K562 (cell line): ENCODE measurements around the gene RNF167. TPM values are rescaled to one million over a fixed set of nuclear protein-coding genes. Genes with fewer than 3 reads are reported as not detected.

Source experiments
- ARNT ChIP-seq, 2 experiments: fragments of 450-650 bp; IDR thresholded peaks; 2 replicates each; pipeline ENCODE4 v1.6.1; 2016; ENCODE audit warnings: mild to moderate bottlenecking in 1 of 2
- ATF7 ChIP-seq: fragments of 450-650 bp; IDR thresholded peaks from 2 replicates; pipeline ENCODE4 v1.7.1; 2014; ENCODE audit warnings: mild to moderate bottlenecking, moderate library complexity
- CBX3 ChIP-seq, 2 experiments: IDR thresholded peaks; 1 replicate in 1 of 2; 2 replicates in 1 of 2; pipeline ENCODE4 v1.6.1; 2012; ENCODE audit warnings: inconsistent platforms in 2 of 2, low read length in 2 of 2, borderline replicate concordance in 1 of 2, control low read depth in 1 of 2
- EHMT2 ChIP-seq: fragments of 450-650 bp; IDR thresholded peaks from 2 replicates; pipeline ENCODE4 v1.6.1; 2018; ENCODE audit warnings: antibody characterized with exemption
- ETV1 ChIP-seq: fragments of 450-650 bp; conservative IDR thresholded peaks from 2 replicates; pipeline ENCODE4 v1.6.1; 2016; ENCODE audit warnings: missing genetic modification characterization, control low read depth, low read depth, missing compliant biosample characterization
- IFI16 ChIP-seq: fragments of 250-450 bp; sonication (Bioruptor Pico); IDR thresholded peaks from 2 replicates; pipeline ENCODE4 v2.1.2; 2022; ENCODE audit warnings: mild to moderate bottlenecking, inconsistent platforms
- KLF1 ChIP-seq: fragments of 450-650 bp; IDR thresholded peaks from 2 replicates; pipeline ENCODE4 v1.6.1; 2016; ENCODE audit warnings: missing genetic modification characterization, missing compliant biosample characterization
- NCOA2 ChIP-seq, 2 experiments: fragments of 450-650 bp; IDR thresholded peaks; 2 replicates each; pipeline ENCODE4 v1.6.1; 2018; ENCODE audit warnings: mild to moderate bottlenecking in 2 of 2, moderate library complexity in 1 of 2; ENCODE audit not compliant: partially characterized antibody in 2 of 2
- POLR2A ChIP-seq: fragments of 450-650 bp; conservative IDR thresholded peaks from 2 replicates; pipeline ENCODE4 v1.6.1; 2016
- RAD21 ChIP-seq, 2 experiments: fragments of 250-450 bp in 1 of 2; fragments of 450-650 bp in 1 of 2; sonication (Bioruptor Pico) in 1 of 2; formaldehyde crosslinking in 1 of 2; IDR thresholded peaks in 1 of 2; conservative IDR thresholded peaks in 1 of 2; 2 replicates each; pipeline versions ENCODE4 v1.4.0 to v1.8.0; 2020 to 2022; ENCODE audit warnings: mild to moderate bottlenecking in 2 of 2, moderate library complexity in 1 of 2
- STAG1 ChIP-seq: sonication (generic); formaldehyde crosslinking; IDR thresholded peaks from 2 replicates; pipeline ENCODE4 v1.5.0; 2020; ENCODE audit warnings: missing genetic modification reagents, borderline replicate concordance
- STAT5B ChIP-seq: fragments of 250-450 bp; sonication (Bioruptor Pico); IDR thresholded peaks from 2 replicates; pipeline ENCODE4 v1.8.0; 2021; ENCODE audit warnings: mild to moderate bottlenecking, inconsistent platforms
- TRIM24 ChIP-seq, 2 experiments: fragments of 450-650 bp; IDR thresholded peaks; 2 replicates each; pipeline ENCODE4 v1.6.1; 2016
- XRCC3 ChIP-seq: fragments of 450-650 bp; IDR thresholded peaks from 2 replicates; pipeline ENCODE4 v1.6.1; 2017; ENCODE audit warnings: mild to moderate bottlenecking, moderate library complexity
- ZKSCAN8 ChIP-seq: fragments of 200-800 bp; sonication (Bioruptor generic); IDR thresholded peaks from 2 replicates; pipeline ENCODE4 v1.6.1; 2016; ENCODE audit warnings: missing genetic modification characterization, missing compliant biosample characterization
- ZNF174 ChIP-seq: fragments of 250-450 bp; sonication (Bioruptor Pico); IDR thresholded peaks from 2 replicates; pipeline ENCODE4 v1.4.0; 2020; ENCODE audit warnings: mild to moderate bottlenecking
- ZNF507 ChIP-seq: conservative IDR thresholded peaks from 2 replicates; pipeline ENCODE4 v1.6.1; 2017; ENCODE audit warnings: missing genetic modification characterization, missing compliant biosample characterization
- polyA plus RNA-seq, 8 experiments: library from polyadenylated mRNA; depleted of rRNA in 4 of 8; stranded (reverse) in 5 of 8; unstranded in 3 of 8; fragments of >200 nt; fragmentation: Nextera tagmentation in 2 of 8; fragmentation: Illumina TruSeq in 1 of 8; extraction: Ambion mirVana in 2 of 8; extraction: Trizol in 1 of 8; gene quantifications; 2 replicates each; pipeline versions ENCODE4 v1.2.1 to v1.2.3, GENCODE V29; 2011 to 2014; ENCODE audit warnings: inconsistent platforms in 1 of 8, missing spikeins in 1 of 8
- total RNA-seq, 7 experiments: library from RNA; depleted of rRNA in 6 of 7; stranded (reverse); fragments of >200 nt in 6 of 7; fragmentation: Illumina TruSeq in 2 of 7; extraction: Trizol in 2 of 7; gene quantifications; 2 replicates each; pipeline versions ENCODE4 v1.2.1 to v1.2.3, GENCODE V29; 2011 to 2021; ENCODE audit warnings: low replicate concordance in 1 of 7
- TF ChIP-seq, protein P1 (sequence below): sonication (generic); formaldehyde crosslinking; IDR thresholded peaks from 2 replicates; pipeline ENCODE4 v1.8.1; 2023; ENCODE audit warnings: mild to moderate bottlenecking, missing genetic modification reagents
- TF ChIP-seq, protein P2 (sequence below), 2 experiments: fragments of 450-650 bp in 1 of 2; IDR thresholded peaks; 2 replicates each; pipeline ENCODE4 v1.6.1; 2011 to 2017; ENCODE audit warnings: low read depth in 2 of 2, antibody characterized with exemption in 1 of 2, borderline replicate concordance in 1 of 2, low read length in 1 of 2, mild to moderate bottlenecking in 1 of 2, mixed read lengths in 1 of 2; ENCODE audit not compliant: control insufficient read depth in 1 of 2
- TF ChIP-seq, protein P3 (sequence below), 2 experiments: IDR thresholded peaks; 2 replicates each; pipeline ENCODE4 v1.6.1; 2011; ENCODE audit warnings: borderline replicate concordance in 1 of 2, control low read depth in 1 of 2, low read depth in 1 of 2, low read length in 1 of 2, mild to moderate bottlenecking in 1 of 2, mixed read lengths in 1 of 2, moderate library complexity in 1 of 2; ENCODE audit not compliant: insufficient read depth in 1 of 2, insufficient read length in 1 of 2, poor library complexity in 1 of 2, severe bottlenecking in 1 of 2; ENCODE audit errors: extremely low read depth in 1 of 2
- TF ChIP-seq, protein P4 (sequence below): fragments of 450-650 bp; formaldehyde crosslinking; IDR thresholded peaks from 2 replicates; pipeline ENCODE4 v1.4.0; 2022; ENCODE audit warnings: missing genetic modification characterization

The RNF167 gene
- total and polyA plus RNA-seq, 9 of the 15 experiments (the other 6 are each of a cell fraction or from before 2014, with no cell fraction given): 16.5 to 143 (median 45.5) TPM

DNA sequence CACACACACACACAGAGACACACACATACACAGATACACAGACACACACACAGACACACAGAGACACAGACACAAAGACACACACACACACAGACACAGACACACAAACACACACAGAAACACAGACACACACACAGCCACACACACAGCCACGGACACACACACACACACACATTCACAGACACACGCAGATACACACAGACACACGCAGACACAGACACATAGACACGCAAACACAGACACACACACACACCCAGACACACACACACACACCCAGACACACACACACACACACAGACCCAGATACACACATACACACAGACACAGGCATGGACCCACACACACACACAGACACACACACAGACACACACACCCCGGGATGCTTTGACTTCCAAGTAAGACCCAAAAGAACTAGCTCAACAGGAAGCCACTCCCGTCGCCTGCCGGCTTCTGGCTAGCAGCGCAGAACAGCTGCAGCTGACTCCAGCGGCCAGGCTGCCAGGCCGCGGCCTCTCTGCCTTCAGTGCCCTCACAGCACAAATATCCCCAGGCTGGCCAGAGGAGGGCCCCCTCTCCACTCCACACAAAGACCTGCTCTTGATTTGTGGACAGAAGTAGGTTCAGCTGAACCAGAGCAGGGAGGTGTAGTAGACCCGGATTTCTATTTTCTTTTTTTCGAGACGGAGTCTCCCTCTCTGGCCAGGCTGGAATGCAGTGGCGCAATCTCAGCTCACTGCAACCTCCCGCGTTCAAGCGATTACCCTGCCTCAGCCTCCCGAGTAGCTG, 31.2 kb upstream of the RNF167 start (continued):
- TF ChIP-seq, protein P1, sequence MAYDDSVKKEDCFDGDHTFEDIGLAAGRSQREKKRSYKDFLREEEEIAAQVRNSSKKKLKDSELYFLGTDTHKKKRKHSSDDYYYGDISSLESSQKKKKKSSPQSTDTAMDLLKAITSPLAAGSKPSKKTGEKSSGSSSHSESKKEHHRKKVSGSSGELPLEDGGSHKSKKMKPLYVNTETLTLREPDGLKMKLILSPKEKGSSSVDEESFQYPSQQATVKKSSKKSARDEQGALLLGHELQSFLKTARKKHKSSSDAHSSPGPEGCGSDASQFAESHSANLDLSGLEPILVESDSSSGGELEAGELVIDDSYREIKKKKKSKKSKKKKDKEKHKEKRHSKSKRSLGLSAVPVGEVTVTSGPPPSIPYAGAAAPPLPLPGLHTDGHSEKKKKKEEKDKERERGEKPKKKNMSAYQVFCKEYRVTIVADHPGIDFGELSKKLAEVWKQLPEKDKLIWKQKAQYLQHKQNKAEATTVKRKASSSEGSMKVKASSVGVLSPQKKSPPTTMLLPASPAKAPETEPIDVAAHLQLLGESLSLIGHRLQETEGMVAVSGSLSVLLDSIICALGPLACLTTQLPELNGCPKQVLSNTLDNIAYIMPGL: no peak
- TF ChIP-seq KLF1: no peak
- TF ChIP-seq ATF7: no peak
- TF ChIP-seq, protein P2, sequence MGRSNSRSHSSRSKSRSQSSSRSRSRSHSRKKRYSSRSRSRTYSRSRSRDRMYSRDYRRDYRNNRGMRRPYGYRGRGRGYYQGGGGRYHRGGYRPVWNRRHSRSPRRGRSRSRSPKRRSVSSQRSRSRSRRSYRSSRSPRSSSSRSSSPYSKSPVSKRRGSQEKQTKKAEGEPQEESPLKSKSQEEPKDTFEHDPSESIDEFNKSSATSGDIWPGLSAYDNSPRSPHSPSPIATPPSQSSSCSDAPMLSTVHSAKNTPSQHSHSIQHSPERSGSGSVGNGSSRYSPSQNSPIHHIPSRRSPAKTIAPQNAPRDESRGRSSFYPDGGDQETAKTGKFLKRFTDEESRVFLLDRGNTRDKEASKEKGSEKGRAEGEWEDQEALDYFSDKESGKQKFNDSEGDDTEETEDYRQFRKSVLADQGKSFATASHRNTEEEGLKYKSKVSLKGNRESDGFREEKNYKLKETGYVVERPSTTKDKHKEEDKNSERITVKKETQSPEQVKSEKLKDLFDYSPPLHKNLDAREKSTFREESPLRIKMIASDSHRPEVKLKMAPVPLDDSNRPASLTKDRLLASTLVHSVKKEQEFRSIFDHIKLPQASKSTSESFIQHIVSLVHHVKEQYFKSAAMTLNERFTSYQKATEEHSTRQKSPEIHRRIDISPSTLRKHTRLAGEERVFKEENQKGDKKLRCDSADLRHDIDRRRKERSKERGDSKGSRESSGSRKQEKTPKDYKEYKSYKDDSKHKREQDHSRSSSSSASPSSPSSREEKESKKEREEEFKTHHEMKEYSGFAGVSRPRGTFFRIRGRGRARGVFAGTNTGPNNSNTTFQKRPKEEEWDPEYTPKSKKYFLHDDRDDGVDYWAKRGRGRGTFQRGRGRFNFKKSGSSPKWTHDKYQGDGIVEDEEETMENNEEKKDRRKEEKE (IDR thresholded peaks at IDR 0.05; ENCODE audit: borderline replicate concordance in 1 of 2, control insufficient read depth in 1 of 2, low read depth in 2 of 2, low read length in 1 of 2): 0 out of 4 replicates have a peak, but pooled peaks of 1 of the 2 experiments have one; percentile 17
- TF ChIP-seq EHMT2: 0 out of 2 replicates have a peak, but pooled peaks have one; percentile 24
- peak; percentile 32; the same call in 1 of the 2 replicates for TF ChIP-seq STAG1
- TF ChIP-seq, protein P3, sequence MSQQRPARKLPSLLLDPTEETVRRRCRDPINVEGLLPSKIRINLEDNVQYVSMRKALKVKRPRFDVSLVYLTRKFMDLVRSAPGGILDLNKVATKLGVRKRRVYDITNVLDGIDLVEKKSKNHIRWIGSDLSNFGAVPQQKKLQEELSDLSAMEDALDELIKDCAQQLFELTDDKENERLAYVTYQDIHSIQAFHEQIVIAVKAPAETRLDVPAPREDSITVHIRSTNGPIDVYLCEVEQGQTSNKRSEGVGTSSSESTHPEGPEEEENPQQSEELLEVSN (IDR thresholded peaks at IDR 0.05; ENCODE audit: borderline replicate concordance in 1 of 2, extremely low read depth in 1 of 2, insufficient read depth in 1 of 2, insufficient read length in 1 of 2, low read depth in 1 of 2, low read length in 1 of 2, poor library complexity in 1 of 2, severe bottlenecking in 1 of 2): no peak
- TF ChIP-seq CBX3 (IDR thresholded peaks at IDR 0.05; ENCODE audit: borderline replicate concordance in 1 of 2, low read length in 2 of 2): 0 out of 3 replicates have a peak, but pooled peaks of 1 of the 2 experiments have one; percentile 14
- peak; percentile 70 to 84 for TF ChIP-seq RAD21 (CRISPR knock-in tag; conservative IDR thresholded peaks at IDR 0.05 in 1 of 2, IDR thresholded peaks at IDR 0.05 in 1 of 2)
- TF ChIP-seq NCOA2 (IDR thresholded peaks at IDR 0.05; ENCODE audit: partially characterized antibody in 2 of 2): no peak
- TF ChIP-seq IFI16: no peak
- peak; percentile 52 for TF ChIP-seq ETV1 (tag)
- 0 out of 4 replicates have a peak, but pooled peaks of 1 of the 2 experiments have one; percentile 37 for TF ChIP-seq ARNT (IDR thresholded peaks at IDR 0.05)
- no peak for TF ChIP-seq XRCC3
- no peak for TF ChIP-seq POLR2A
- TF ChIP-seq STAT5B (CRISPR knock-in tag): no peak
- no peak for TF ChIP-seq ZNF507 (tag)
- no peak for TF ChIP-seq TRIM24 (IDR thresholded peaks at IDR 0.05)
- no peak for TF ChIP-seq ZNF174 (CRISPR knock-in tag)
- TF ChIP-seq, protein P4, sequence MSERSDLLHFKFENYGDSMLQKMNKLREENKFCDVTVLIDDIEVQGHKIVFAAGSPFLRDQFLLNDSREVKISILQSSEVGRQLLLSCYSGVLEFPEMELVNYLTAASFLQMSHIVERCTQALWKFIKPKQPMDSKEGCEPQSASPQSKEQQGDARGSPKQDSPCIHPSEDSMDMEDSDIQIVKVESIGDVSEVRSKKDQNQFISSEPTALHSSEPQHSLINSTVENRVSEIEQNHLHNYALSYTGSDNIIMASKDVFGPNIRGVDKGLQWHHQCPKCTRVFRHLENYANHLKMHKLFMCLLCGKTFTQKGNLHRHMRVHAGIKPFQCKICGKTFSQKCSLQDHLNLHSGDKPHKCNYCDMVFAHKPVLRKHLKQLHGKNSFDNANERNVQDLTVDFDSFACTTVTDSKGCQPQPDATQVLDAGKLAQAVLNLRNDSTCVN (CRISPR knock-in tag): peak; percentile 95
- TF ChIP-seq ZKSCAN8 (CRISPR knock-in tag): no peak
